HUDEP-2 (cell line): ENCODE results near the gene KCNE1.
"Not testable (repeated sequence)": the region's sequence is repeated elsewhere in the genome, so short reads cannot be mapped to it uniquely, and the experiment has no call there.

ENCODE experiments used
- DNase-seq, 76 experiments: peaks; one replicate each; lab custom pipeline; 2025; ENCODE audit not compliant: unreplicated experiment in 76 of 76; lab: John Stamatoyannopoulos, UW

The KCNE1 gene

DNA sequence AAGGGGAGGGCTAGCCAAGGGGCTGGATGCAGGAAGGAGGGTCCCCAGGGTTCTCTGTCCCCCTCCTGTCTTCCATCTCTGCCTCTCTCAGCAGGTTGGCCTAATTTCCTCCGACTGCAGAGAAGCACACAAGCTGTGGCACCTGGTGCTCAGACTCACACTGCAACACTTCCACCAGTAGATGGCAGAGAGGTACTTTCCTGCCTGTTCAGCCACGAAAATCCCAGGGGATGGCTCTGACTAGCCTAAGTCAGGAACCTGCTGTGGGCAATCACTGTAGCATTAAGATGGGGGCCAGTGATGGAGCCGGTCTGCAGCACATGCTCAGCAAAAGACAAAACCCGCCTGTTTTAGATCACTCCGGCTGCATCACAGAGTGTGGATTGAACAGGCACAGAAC is 82.3 kb downstream of the KCNE1 start:
- DNase-seq, result not testable (repeated sequence)

DNA sequence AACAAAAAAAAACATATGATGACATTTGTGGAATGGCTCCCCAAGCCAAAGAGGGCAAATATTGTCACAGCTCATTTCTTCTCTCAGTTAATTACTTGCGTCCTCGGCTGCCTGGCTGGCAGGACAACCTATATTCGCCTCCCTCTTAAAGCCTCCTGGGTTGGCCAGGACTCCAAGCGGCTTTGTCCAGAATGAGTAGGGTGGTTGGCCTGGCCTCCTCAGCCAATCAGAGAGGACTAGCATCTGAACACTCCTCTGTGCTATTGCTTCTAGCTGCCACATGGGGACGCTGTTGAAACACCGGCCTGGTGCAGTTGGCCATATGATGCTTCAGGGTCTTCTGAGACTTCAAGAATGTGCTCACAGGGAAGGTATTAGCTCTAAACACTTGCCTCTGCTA is 83.6 kb downstream of the KCNE1 start:
- not testable (repeated sequence) for DNase-seq

DNA sequence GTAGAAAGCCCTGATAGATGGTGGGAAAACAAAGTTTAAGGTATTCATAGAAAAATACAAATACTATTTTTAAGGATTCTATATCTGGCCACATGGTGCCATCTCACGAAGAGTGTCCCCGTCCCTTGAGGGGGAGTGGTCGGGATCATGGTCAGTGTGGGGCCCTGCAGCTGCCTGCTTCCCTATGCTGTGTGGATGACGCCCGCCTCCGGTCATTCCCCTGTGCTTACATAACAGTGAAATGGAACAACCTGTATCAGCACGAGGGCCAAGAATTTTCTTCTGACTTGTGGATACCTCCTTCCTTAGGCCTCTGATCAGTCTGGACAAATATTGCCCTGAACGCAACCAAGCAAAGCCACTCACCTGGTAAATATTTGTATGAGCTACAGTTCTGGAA is 84.7 kb downstream of the KCNE1 start:
- not testable (repeated sequence) for DNase-seq

DNA sequence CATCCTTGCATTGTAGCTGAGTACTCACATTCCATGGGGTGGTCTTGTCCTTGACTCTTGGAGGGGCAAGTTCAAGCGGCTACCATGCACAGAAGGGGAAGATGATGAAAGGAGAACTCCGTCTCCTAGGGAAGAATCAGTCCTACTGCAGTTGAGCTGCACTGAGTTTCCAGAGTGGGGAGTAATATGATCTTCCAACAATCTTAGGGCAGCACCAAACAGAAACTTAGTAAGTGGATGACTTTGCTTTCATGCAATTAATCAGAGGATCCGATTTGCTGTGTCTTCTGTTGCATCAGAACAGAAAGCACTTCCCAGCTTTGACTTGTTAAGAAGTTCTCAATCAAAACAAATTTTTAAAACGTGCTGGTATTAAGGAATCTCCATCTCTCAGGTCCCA is 88.2 kb downstream of the KCNE1 start, which contains the start of gene SMIM34:
Gene SMIM34, minus strand, starts transcription at position 147 of the 400 bp plus-strand sequence. Its CDS starts 112 bp downstream, at position 35.
- not testable (repeated sequence) for DNase-seq

DNA sequence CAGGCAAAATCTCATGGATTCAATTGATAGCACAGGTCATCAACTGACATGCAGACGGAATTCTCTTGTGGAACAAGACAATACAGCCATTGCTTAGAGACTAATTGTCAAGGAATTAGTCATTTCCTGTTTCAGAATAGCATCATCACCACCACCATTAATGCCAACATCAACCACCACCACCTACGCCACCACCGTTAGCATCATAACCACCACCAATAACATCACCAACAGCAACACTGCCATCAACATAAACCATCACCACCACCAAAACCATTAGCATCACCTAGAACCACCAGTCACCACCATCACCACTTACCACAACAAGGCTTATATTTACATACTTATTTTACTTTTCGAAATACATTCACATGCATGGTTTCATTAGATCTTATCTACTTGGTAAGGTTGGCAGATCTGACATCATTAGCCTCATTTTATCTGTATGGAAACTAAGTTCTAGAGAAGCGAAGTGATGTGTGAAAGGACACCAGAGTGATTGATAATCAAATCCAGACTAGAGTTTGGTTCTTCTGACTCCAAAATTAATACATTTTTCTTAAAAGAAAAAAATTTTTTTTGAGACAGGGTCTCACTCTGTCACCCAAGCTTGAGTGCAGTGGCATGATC is 94.4 kb downstream of the KCNE1 start:
- DNase-seq, result not testable (repeated sequence)

DNA sequence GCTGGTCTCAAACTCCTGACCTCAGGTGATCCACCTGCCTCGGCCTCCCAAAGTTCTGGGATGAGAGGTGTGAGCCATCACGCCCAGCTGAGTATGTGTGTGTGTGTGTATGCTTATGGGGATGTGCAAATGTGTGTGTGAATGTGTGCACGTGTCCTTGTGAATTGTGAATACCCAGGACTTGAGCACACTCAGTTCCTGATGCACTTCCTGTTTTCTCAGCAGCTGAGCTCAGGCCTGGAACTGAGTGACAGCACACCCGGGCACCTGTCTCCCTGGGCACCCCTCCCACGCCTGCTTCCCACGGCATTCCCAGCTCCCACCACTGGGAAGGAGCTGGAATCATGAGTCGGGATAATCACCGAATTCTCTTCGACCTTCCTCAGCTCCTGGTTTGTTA is 104.7 kb downstream of the KCNE1 start:
- not testable (repeated sequence) for DNase-seq

DNA sequence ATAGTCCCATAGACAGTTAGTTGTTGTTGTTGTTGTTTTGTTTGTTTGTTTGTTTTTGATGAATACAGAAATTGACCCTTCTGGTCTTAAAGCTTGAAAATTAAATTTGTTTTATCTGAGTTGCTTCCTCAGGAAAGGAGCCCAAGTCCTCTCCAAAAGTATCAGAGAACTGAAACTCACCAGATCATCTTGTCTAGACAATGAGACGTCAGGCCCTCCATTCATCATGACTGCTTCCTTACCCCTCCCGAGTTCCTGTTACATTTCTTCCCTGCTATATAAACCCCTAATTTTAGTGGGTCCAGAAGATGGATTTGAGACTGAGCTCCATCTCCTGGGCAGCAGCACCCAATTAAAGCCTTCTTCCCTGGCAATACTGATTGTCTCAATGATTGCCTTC is 105.3 kb downstream of the KCNE1 start:
- not testable (repeated sequence) for DNase-seq

DNA sequence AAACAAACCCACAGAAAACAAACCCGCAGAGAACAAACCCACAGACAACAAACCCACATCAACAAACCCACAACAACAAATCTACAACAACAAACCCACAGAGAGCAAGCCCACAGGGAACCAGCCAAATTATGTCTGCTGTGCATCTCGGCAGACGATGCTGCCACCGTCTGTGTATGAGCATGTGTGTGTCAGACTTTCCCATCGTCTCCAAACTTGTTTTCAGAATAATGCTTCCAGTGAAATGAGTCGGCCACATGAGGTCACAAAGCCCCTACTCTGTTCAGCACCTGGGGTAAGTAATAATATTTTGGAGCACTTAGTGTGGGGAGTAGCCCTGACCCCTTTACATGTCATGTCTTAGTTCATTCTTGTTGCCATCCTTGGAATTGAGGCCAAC is 105.9 kb downstream of the KCNE1 start:
- DNase-seq, result not testable (repeated sequence)

DNA sequence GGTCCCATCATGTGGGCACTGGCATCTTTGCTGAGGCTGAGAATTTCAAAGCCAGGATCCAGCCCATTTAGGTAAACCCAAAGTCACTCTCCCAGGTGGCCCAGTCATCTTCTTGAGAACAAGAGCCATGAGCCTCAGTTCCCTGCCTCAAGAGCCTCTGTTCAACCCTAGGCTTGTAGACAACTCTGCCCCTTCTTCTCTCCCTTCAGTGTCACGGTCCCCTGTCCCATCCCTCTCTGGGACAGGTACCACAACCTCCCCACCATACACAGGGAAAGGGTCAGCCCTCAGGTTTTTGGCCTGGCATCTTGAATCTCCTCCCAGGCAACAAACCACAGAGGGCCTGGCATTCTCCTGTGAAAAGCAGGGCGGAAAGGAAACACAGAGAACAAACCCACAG is 106.3 kb downstream of the KCNE1 start:
- not testable (repeated sequence) for DNase-seq

DNA sequence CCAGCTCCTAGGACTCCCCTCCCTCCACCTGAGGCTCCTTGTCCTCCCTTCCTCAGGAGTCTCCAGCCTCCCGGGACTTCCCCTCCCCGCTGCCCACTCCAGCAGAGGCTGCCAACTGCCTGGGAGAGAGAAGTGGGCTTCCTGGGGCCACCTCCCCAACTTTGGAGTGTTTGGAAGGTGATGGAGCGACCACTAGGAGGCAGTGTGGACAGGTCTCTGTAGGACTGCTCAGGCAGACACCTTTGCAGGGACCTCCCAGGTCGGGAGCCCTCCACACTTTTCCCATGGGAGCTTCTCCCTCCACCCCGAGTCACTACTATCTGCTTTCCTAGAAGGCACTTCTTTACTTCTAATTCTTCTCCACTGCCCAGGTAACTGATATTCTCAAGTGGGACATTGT is 107.3 kb downstream of the KCNE1 start:
- not testable (repeated sequence) for DNase-seq

DNA sequence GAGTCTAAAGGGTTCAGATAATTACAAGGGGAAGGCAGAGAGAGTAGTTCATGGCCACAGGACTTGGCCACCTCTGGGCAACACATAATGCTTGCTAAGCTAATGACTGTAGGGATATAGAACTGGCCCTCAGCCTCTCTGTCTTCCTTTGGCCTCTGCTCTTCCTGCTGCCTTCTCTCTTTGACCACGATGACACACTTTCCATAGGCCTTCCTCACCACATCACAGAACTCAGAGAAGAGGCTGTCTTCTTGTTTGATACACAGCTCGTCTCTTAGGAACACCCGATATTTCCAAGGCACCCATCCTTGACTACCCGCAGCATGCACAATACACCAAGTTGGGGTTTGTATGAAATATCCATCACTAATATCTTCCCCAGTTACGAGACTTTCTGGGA is 111.5 kb downstream of the KCNE1 start:
- DNase-seq, result not testable (repeated sequence)
